Peyer's patch (tissue), 4 donors: ENCODE data around the gene RAI14. TPM values are rescaled to one million over a fixed set of nuclear protein-coding genes. Genes with fewer than 3 reads are reported as not detected.

Source experiments
- DNase-seq, 3 donors: peaks; one replicate each; pipeline ENCODE4 v3.0.0-alpha.2; 2017 to 2019
- H3K27ac ChIP-seq, 4 donors: fragments of 200-600 bp; sonication (generic); one replicate each; pipeline ENCODE4 v1.5.1; 2016 to 2019
- H3K27me3 ChIP-seq, 2 donors: fragments of 200-600 bp; sonication (generic); one replicate each; pipeline ENCODE4 v1.5.1; 2019
- H3K36me3 ChIP-seq, 3 donors: fragments of 200-600 bp; sonication (generic); one replicate each; pipeline ENCODE4 v1.5.1; 2016 to 2019
- H3K4me1 ChIP-seq, 4 donors: fragments of 200-600 bp; sonication (generic); one replicate each; pipeline ENCODE4 v1.5.1; 2016 to 2019
- H3K4me3 ChIP-seq, 4 donors: fragments of 200-600 bp; sonication (generic); 1 replicate in 3 of 4; 2 replicates in 1 of 4; pipeline ENCODE4 v1.5.1; 2016 to 2019; ENCODE audit warnings: mild to moderate bottlenecking in 1 of 4
- H3K9me3 ChIP-seq, 4 donors: fragments of 200-600 bp; sonication (generic); one replicate each; pipeline ENCODE4 v1.5.1; 2016 to 2019; ENCODE audit warnings: mild to moderate bottlenecking in 1 of 4
- CTCF ChIP-seq, 6 experiments: fragments of 450-650 bp in 4 of 6; fragments of 200-600 bp in 2 of 6; sonication (generic) in 1 of 6; IDR thresholded peaks; one replicate each; pipeline ENCODE4 v1.5.1; 2017 to 2019; ENCODE audit warnings: antibody characterized with exemption in 6 of 6, mild to moderate bottlenecking in 3 of 6, moderate library complexity in 1 of 6
- POLR2A ChIP-seq, 2 donors: fragments of 450-650 bp; IDR thresholded peaks; one replicate each; pipeline ENCODE4 v1.5.1; 2017; ENCODE audit warnings: antibody characterized with exemption in 2 of 2, mild to moderate bottlenecking in 2 of 2, moderate library complexity in 2 of 2
- total RNA-seq, 4 donors: library from RNA; depleted of rRNA; stranded (reverse); fragments of >200 nt; gene quantifications; one replicate each; pipeline ENCODE4 v1.1.0, GENCODE V29; 2016

The RAI14 gene
- total RNA-seq, 4 donors from 2014 or later = 5.0 to 182 (median 6.4) TPM

GRCh38 chr5:34834794-34835089 lies 178.6 kb downstream of the RAI14 start:
- H3K9me3 ChIP-seq = no peaks in the 10 kb centered on the region
- no peak for DNase-seq
- no peak overlapping the region for H3K27ac ChIP-seq
- H3K4me1 ChIP-seq = peaks cover 0 to 5% (median 0%) of the 10 kb centered on the region in 4 donors
- no peaks in the 10 kb centered on the region for H3K27me3 ChIP-seq
- no peak for TF ChIP-seq POLR2A (IDR thresholded peaks at IDR 0.05)
- no peak for TF ChIP-seq CTCF (IDR thresholded peaks at IDR 0.05)
- no peak overlapping the region for H3K4me3 ChIP-seq
- H3K36me3 ChIP-seq = no peaks in the 10 kb centered on the region

GRCh38 chr5:34835664-34836063 lies 179.5 kb downstream of the RAI14 start:
- Histone ChIP-seq H3K27me3 (no peaks in the 10 kb centered on the region), H3K36me3 (no peaks in the 10 kb centered on the region), H3K9me3 (no peaks in the 10 kb centered on the region), H3K4me3 (no peak overlapping the region), H3K4me1 (peaks cover 0 to 5% (median 0%) of the 10 kb centered on the region in 4 donors), H3K27ac (no peak overlapping the region)
- DNase-seq = no peak
- TF ChIP-seq POLR2A (IDR thresholded peaks at IDR 0.05) (no peak), CTCF (IDR thresholded peaks at IDR 0.05) (no peak)

- no peaks in the 10 kb centered on the region for H3K9me3 ChIP-seq
- no peak for TF ChIP-seq CTCF (IDR thresholded peaks at IDR 0.05)
- peak; percentile 62 to 71 for TF ChIP-seq POLR2A (IDR thresholded peaks at IDR 0.05)
- H3K36me3 ChIP-seq = no peaks in the 10 kb centered on the region
- peak; percentile 91 to 96 (median 94) for DNase-seq
- peak within 1 kb of the TSS; percentile 71 to 78 (median 76) for H3K4me3 ChIP-seq
- H3K27me3 ChIP-seq = no peaks in the 10 kb centered on the region
- peaks cover 0 to 5% (median 0%) of the 10 kb centered on the region in 4 donors for H3K4me1 ChIP-seq
- peak within 1 kb of the TSS; percentile 9 to 73 (median 66) for H3K27ac ChIP-seq
Observed at GRCh38 chr5:34838785-34839714, 182.9 kb downstream of the RAI14 start, which contains the start of gene TTC23L. Gene TTC23L, plus strand, starts transcription at chr5:34839164. Its CDS starts 1,508 bp downstream, at chr5:34840672.

GRCh38 chr5:34841816-34842215 lies 185.7 kb downstream of the RAI14 start:
- TF ChIP-seq POLR2A (IDR thresholded peaks at IDR 0.05) (no peak), CTCF (IDR thresholded peaks at IDR 0.05) (no peak)
- no peaks in the 10 kb centered on the region for H3K9me3 ChIP-seq

GRCh38 chr5:34842554-34842953 lies 186.4 kb downstream of the RAI14 start:
- Histone ChIP-seq H3K27me3 (no peaks in the 10 kb centered on the region), H3K36me3 (no peaks in the 10 kb centered on the region), H3K4me3 (no peak overlapping the region), H3K9me3 (no peaks in the 10 kb centered on the region), H3K4me1 (peaks cover 0 to 5% (median 0%) of the 10 kb centered on the region in 4 donors), H3K27ac (no peak overlapping the region)
- TF ChIP-seq CTCF (IDR thresholded peaks at IDR 0.05) (no peak), POLR2A (IDR thresholded peaks at IDR 0.05) (no peak)
- DNase-seq = no peak

More at GRCh38 chr5:34841816-34842215, 185.7 kb downstream of the RAI14 start:
- no peaks in the 10 kb centered on the region for H3K36me3 ChIP-seq
- no peaks in the 10 kb centered on the region for H3K27me3 ChIP-seq
- H3K4me3 ChIP-seq = no peak overlapping the region
- no peak for DNase-seq
- peaks cover 0 to 5% (median 0%) of the 10 kb centered on the region in 4 donors for H3K4me1 ChIP-seq
- H3K27ac ChIP-seq = no peak overlapping the region
